ENCODE results near the gene GK.
"Not testable (repeated sequence)": the region's sequence is repeated elsewhere in the genome, so short reads cannot be mapped to it uniquely, and the experiment has no call there.

GK gene

GRCh38 chrX:30665471-30665870, 12.2 kb downstream of the GK start:
- TF ChIP-seq ZNF274 (IDR thresholded peaks at IDR 0.05; ENCODE audit: low read depth, low read length), result no peak
- H3K4me3 ChIP-seq (ENCODE audit: low read length), result no peak overlapping the region

- TF ChIP-seq ZNF274 (IDR thresholded peaks at IDR 0.05; ENCODE audit: low read depth, low read length), result no peak
- H3K4me3 ChIP-seq (ENCODE audit: low read length), result no peak overlapping the region
Measured at GRCh38 chrX:30666094-30666493, 12.9 kb downstream of the GK start.

DNA sequence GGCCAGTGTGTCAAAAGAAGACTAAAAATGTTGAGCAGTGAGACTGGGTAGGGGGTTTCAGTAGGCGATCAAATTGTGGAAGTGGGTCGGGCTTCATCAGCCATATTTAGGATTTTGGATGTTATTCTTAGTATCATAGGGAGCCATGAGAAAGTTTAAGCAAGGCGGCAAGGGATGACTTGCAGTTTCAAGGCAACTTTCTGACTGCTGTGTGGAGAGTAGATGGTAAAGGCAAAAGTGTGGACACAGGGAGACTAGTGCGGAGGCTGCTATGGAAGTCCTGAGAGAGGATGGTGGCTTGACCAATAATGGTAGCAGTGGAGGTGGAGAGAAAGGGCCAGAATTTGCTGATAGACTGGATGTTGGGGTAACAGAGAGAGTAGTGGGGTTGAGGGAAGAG, 15.4 kb downstream of the GK start:
- H3K4me3 ChIP-seq (ENCODE audit: low read length), result no peak overlapping the region
- no peak for TF ChIP-seq ZNF274 (IDR thresholded peaks at IDR 0.05; ENCODE audit: low read depth, low read length)

DNA sequence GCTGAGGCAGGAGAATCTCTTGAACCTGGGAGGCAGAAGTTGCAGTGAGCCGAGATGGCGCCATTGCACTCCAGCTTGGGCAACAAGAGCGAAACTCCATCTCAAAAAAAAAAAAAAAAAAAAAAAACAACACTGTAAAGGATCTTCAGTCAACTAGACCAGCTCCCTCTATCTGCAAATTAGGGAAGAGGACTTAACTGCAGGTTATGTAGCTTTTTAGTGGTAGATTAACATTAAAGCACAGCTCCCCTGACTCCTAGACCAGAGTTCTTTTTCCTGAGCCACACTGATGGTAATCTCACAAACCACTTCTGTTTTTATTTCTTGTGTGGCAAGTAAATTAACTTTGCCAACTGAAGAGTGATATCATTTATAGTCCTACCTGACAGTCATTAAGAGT, 18.0 kb downstream of the GK start:
- not testable (repeated sequence) for H3K4me3 ChIP-seq (ENCODE audit: low read length)

DNA sequence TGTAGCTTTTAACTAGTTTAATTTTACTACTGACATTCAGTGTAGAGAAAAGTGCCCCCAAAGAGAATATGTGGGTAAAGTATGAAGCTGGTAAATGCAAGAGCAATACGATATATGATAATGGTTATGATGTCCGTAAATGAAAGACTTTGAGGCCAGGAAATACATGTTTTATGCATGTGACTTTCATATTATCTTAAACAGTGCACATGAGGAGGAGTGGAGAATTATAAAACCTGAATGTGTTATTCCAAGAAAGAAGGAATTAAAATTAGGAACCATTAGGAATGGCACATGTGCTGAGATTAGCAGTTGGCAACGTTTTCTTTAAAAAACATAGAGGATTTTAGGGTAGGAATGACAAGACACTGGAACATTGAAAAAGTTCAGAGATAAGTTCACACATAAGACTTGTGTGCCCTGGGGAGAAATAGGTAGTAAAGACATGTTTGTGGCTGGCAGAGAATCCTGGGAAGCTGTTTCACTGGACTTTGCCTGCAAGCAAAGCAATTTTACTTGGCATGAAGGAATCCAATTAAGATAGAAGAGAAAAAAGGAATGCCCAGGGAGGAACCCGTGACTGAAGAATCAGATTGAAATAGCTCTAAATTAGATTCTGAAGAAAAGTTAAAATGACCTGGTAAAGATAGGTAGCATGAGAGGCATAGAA, 20.0 kb downstream of the GK start:
- H3K4me3 ChIP-seq (ENCODE audit: low read length), result no peak overlapping the region
- no peak for TF ChIP-seq ZNF274 (IDR thresholded peaks at IDR 0.05; ENCODE audit: low read depth, low read length)

DNA sequence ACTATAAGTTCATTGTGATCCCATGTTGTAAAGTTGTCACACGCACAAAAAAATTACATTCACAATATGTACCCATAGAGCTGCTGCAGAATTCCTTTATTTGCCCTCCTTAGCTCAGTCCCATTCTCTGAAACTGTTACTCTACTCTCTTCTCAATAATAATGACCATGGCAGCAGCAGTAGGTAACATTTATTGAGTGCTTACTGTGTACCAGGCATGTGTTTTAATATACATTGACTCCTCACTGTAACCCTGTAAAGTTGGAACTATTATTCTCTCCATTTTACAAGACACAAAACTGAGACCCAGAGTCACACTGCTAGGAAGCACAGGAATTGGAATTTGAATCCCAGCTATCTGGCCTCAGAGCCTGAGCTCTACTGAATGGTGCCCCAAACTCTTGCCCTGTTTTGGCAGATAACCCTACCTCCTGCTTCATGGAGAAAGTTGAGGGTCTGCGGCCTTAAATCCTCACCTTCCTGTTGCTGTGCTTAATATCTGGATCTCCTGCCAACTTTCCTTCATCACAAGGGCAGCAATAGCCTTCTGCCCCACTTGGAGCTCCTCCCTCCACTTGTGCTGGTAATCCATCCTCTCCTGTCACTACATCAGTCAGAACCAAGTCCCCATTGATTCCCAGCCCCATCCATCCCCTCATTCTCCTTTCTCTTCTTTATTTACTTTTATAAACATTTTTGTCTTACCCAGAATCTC, 20.8 kb downstream of the GK start:
- no peak overlapping the region for H3K4me3 ChIP-seq (ENCODE audit: low read length)
- TF ChIP-seq ZNF274 (IDR thresholded peaks at IDR 0.05; ENCODE audit: low read depth, low read length), result no peak

DNA sequence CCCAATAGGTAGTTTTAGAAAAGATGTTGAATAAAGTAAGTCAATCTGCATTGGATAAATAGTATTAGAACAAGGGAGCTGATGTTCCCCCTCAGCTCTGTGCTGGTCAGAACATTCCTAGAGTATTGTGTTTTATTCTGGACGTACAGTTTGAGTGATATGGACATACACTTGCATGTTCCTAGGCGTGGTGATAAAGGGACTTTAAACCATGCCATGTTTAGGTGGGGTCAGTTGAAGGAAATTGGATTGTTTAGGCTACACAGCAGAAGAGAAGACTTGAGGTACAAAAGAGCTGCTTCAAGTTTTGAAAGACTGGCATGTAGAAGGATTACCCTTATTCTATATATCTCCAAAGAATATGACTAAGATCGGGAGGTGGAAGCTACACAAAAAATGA, 21.6 kb downstream of the GK start:
- H3K4me3 ChIP-seq (ENCODE audit: low read length), result no peak overlapping the region
- no peak for TF ChIP-seq ZNF274 (IDR thresholded peaks at IDR 0.05; ENCODE audit: low read depth, low read length)

DNA sequence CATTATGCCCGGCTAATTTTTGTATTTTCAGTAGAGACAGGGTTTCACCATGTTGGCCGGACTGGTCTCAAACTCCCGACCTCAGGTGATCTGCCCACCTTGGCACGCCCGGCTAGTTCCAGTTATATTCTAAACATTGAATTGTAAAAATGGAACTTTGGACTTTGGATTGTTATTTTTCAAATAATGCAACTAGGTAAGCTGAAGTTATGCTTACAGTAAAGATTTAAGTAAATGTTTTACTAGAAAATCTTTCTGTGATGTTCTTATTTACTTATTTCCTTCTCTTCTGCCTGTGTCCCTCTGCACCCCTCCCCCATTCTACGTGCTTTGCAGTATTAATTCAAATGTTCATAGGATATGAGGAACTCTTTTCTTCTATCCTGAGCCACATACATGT, 26.1 kb downstream of the GK start:
- TF ChIP-seq ZNF274 (IDR thresholded peaks at IDR 0.05; ENCODE audit: low read depth, low read length), result no peak
- no peak overlapping the region for H3K4me3 ChIP-seq (ENCODE audit: low read length)

DNA sequence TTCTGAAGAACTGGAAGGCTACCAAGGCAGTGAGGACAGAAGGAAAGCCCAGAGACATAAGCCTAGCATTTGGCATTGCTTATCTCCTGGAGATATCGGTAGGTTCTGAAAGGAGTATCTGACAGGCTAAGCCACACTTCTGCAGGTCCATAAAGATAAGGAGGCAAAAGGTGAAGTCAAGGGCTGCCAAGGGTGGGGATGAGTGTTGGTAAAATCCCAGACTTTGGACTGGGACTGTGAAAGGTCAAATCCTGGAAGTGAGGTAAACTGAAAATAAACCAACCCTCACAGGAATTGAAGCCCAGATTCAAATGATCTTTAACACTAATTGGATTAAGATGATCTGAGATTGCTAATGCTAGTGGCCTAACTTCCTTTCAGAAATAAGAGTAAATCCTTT, 27.4 kb downstream of the GK start:
- TF ChIP-seq ZNF274 (IDR thresholded peaks at IDR 0.05; ENCODE audit: low read depth, low read length), result no peak
- H3K4me3 ChIP-seq (ENCODE audit: low read length), result no peak overlapping the region

DNA sequence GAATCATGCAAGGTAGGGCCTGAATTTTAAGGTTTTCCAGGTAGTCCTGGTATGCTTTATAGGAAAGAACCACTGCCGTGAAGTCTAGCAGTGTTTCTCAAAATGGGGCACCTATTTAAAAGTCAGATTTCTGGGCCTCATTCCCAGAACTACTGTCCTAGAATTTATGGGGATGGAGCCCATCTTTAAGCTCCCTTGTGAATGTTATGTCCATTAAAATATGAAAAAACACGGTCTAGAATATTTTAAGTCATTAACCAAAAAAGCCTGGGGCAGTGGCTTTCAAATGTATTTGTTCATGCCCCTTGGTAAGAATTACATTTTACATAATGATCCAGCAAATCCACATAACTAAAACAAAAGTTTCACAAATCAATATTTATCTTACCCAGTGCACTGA, 35.4 kb downstream of the GK start:
- H3K4me3 ChIP-seq (ENCODE audit: low read length), result no peak overlapping the region
- no peak for TF ChIP-seq ZNF274 (IDR thresholded peaks at IDR 0.05; ENCODE audit: low read depth, low read length)

- H3K4me3 ChIP-seq (ENCODE audit: low read length), result no peak overlapping the region
- no peak for TF ChIP-seq ZNF274 (IDR thresholded peaks at IDR 0.05; ENCODE audit: low read depth, low read length)
Measured at GRCh38 chrX:30689116-30689515, 35.9 kb downstream of the GK start.

- H3K4me3 ChIP-seq (ENCODE audit: low read length), result no peak overlapping the region
- TF ChIP-seq ZNF274 (IDR thresholded peaks at IDR 0.05; ENCODE audit: low read depth, low read length), result no peak
Measured at GRCh38 chrX:30690330-30690729, 37.1 kb downstream of the GK start.

- TF ChIP-seq ZNF274 (IDR thresholded peaks at IDR 0.05; ENCODE audit: low read depth, low read length), result no peak
Measured at GRCh38 chrX:30693999-30694650, 40.9 kb downstream of the GK start.

GRCh38 chrX:30702736-30703135, 49.5 kb downstream of the GK start:
- TF ChIP-seq ZNF274 (IDR thresholded peaks at IDR 0.05; ENCODE audit: low read depth, low read length), result no peak

More at GRCh38 chrX:30693999-30694650, 40.9 kb downstream of the GK start:
- H3K4me3 ChIP-seq (ENCODE audit: low read length), result no peak overlapping the region

GRCh38 chrX:30706216-30706775, 53.1 kb downstream of the GK start:
- TF ChIP-seq ZNF274 (IDR thresholded peaks at IDR 0.05; ENCODE audit: low read depth, low read length), result no peak
- no peak overlapping the region for H3K4me3 ChIP-seq (ENCODE audit: low read length)

More at GRCh38 chrX:30702736-30703135, 49.5 kb downstream of the GK start:
- no peak overlapping the region for H3K4me3 ChIP-seq (ENCODE audit: low read length)

Data from GM08714 (cell line).